PC-9 (cell line): Measurements from ENCODE around the gene SMAD6. TPM values are rescaled to one million over a fixed set of nuclear protein-coding genes. Genes with fewer than 3 reads are reported as not detected.
"Not testable (repeated sequence)": the region's sequence is repeated elsewhere in the genome, so short reads cannot be mapped to it uniquely, and the experiment has no call there.

Source experiments
- BruUV-seq: library from RNA; stranded (reverse); fragments of 400-500 nt; replicated peaks from 2 replicates; lab custom pipeline; 2021; lab: Mats Ljungman, UMichigan
- CTCF ChIA-PET: fragments of 300-600 bp; sonication (Branson Sonifier 250); formaldehyde crosslinking; loops from one replicate; lab custom pipeline; 2022; ENCODE audit warnings: antibody characterized with exemption; lab: Charles Lee
- POLR2A ChIA-PET: fragments of 300-600 bp; sonication (Branson Sonifier 250); formaldehyde crosslinking; loops from one replicate; lab custom pipeline; 2022; ENCODE audit warnings: antibody characterized with exemption; ENCODE audit not compliant: unreplicated experiment; lab: Charles Lee
- DNase-seq, 2 experiments: peaks; one replicate each; pipeline versions ENCODE4 v3.0.0 to v3.0.0-alpha.2; 2015 to 2022; ENCODE audit warnings: mixed read lengths in 1 of 2
- H2AFZ ChIP-seq: fragments of 200-600 bp; sonication (generic); 2 replicates; pipeline ENCODE4 v1.8.1; 2017; ENCODE audit warnings: antibody characterized with exemption
- H3F3A ChIP-seq: fragments of 200-600 bp; sonication (generic); 2 replicates; pipeline ENCODE4 v1.8.1; 2017; ENCODE audit warnings: antibody characterized with exemption, mild to moderate bottlenecking, low read depth; ENCODE audit not compliant: insufficient read depth
- H3K27ac ChIP-seq: fragments of 200-600 bp; sonication (generic); 2 replicates; pipeline ENCODE4 v1.6.1; 2016; ENCODE audit warnings: mixed run types
- H3K27me3 ChIP-seq: fragments of 200-600 bp; sonication (generic); 2 replicates; pipeline ENCODE4 v1.6.1; 2016; ENCODE audit warnings: low read depth, mixed run types; ENCODE audit not compliant: insufficient read depth
- H3K36me3 ChIP-seq: fragments of 200-600 bp; sonication (generic); 2 replicates; pipeline ENCODE4 v1.6.1; 2016; ENCODE audit warnings: low read depth, mixed run types
- H3K4me1 ChIP-seq: fragments of 200-600 bp; sonication (generic); replicated peaks from 2 replicates; pipeline ENCODE4 v1.6.1; 2016; ENCODE audit warnings: mixed run types; ENCODE audit not compliant: insufficient read depth
- H3K4me2 ChIP-seq: fragments of 200-600 bp; sonication (generic); 2 replicates; pipeline ENCODE4 v1.6.1; 2017; ENCODE audit warnings: mixed run types
- H3K4me3 ChIP-seq: fragments of 200-600 bp; sonication (generic); 2 replicates; pipeline ENCODE4 v1.6.1; 2016; ENCODE audit warnings: mixed run types
- H3K79me2 ChIP-seq: fragments of 200-600 bp; sonication (generic); 2 replicates; pipeline ENCODE4 v1.6.1; 2017; ENCODE audit warnings: low read depth, mixed run types
- H3K9me2 ChIP-seq: fragments of 200-600 bp; sonication (generic); 2 replicates; pipeline ENCODE4 v1.8.1; 2017; ENCODE audit warnings: mild to moderate bottlenecking; ENCODE audit not compliant: insufficient read depth
- H3K9me3 ChIP-seq: fragments of 200-600 bp; sonication (generic); 2 replicates; pipeline ENCODE4 v1.8.1; 2016; ENCODE audit warnings: low read depth; ENCODE audit not compliant: insufficient read depth
- H4K20me1 ChIP-seq: fragments of 200-600 bp; sonication (generic); 2 replicates; pipeline ENCODE4 v1.8.1; 2017; ENCODE audit not compliant: insufficient read depth
- EZH2 ChIP-seq: fragments of 200-600 bp; sonication (generic); IDR thresholded peaks from 2 replicates; pipeline ENCODE4 v1.8.0; 2017; ENCODE audit warnings: antibody characterized with exemption, low read depth
- intact Hi-C: fragments of 100-400 bp; cut with micrococcal nuclease; formaldehyde crosslinking; loops from one replicate; pipeline ENCODE4 v1.10.0; 2022; ENCODE audit not compliant: unreplicated experiment
- total RNA-seq: library from RNA; stranded (reverse); gene quantifications from 2 replicates; pipeline ENCODE4 v1.2.3, GENCODE V29; 2021
- TF ChIP-seq, protein P1 (sequence below): fragments of 200-600 bp; sonication (generic); conservative IDR thresholded peaks from 2 replicates; pipeline ENCODE4 v1.6.1; 2017; ENCODE audit warnings: mixed run types, antibody characterized with exemption, mild to moderate bottlenecking, moderate library complexity

SMAD6 gene
- total RNA-seq, 1 experiment from 2014 or later = 7.1 TPM

DNA sequence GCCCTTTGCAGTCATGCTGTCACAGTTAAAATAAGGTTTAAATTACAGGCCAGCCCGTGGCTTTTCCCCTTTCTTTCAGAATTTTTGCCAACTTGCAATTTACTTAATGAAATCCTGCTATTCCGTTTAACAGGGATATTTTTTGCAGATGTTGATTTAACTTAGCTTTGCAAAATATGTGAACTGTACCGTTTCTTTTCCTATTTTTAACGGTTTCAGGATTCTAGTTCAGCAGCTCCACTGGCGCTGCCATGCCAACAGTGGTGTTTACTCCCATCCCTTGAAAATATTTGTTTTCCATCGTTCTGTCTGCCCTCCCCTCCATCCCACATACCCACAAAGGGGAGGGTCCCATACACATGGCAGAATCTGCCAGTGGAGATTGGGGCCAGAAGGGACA lies 54.3 kb downstream of the SMAD6 start:
- H3K9me2 ChIP-seq = no peaks in the 10 kb centered on the region

GRCh38 chr15:66757030-66757429 lies 55.0 kb downstream of the SMAD6 start:
- TF ChIP-seq, protein P1, sequence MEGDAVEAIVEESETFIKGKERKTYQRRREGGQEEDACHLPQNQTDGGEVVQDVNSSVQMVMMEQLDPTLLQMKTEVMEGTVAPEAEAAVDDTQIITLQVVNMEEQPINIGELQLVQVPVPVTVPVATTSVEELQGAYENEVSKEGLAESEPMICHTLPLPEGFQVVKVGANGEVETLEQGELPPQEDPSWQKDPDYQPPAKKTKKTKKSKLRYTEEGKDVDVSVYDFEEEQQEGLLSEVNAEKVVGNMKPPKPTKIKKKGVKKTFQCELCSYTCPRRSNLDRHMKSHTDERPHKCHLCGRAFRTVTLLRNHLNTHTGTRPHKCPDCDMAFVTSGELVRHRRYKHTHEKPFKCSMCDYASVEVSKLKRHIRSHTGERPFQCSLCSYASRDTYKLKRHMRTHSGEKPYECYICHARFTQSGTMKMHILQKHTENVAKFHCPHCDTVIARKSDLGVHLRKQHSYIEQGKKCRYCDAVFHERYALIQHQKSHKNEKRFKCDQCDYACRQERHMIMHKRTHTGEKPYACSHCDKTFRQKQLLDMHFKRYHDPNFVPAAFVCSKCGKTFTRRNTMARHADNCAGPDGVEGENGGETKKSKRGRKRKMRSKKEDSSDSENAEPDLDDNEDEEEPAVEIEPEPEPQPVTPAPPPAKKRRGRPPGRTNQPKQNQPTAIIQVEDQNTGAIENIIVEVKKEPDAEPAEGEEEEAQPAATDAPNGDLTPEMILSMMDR = no peak
- no peak for DNase-seq
- H3K79me2 ChIP-seq = 0 out of 2 replicates have a peak, but pooled peaks cover 7% of the 10 kb centered on the region
- H2AFZ ChIP-seq = no peak overlapping the region
- CTCF ChIA-PET = interaction anchor here (0.6 kb wide), 1 partner anchor 115 kb away, joined by 3 read pairs; no protein-coding TSS in a partner anchor
- H3K4me1 ChIP-seq = peaks cover 53% of the 10 kb centered on the region
- no peak overlapping the region for H3K4me3 ChIP-seq
- POLR2A ChIA-PET = no interaction called here
- H3K27ac ChIP-seq = no peak overlapping the region
- H3K4me2 ChIP-seq = no peak overlapping the region
- peaks cover 7% of the 10 kb centered on the region for H3K9me3 ChIP-seq
- no TSS peak for BruUV-seq
- intact Hi-C loops = no loop called here
- H3F3A ChIP-seq = peaks cover 22% of the 10 kb centered on the region
- H3K9me2 ChIP-seq = no peaks in the 10 kb centered on the region
- H3K36me3 ChIP-seq = no peaks in the 10 kb centered on the region; the same call in 1 of the 2 replicates
- H4K20me1 ChIP-seq = no peaks in the 10 kb centered on the region
- no peaks in the 10 kb centered on the region for H3K27me3 ChIP-seq

More for the DNA sequence above, 54.3 kb downstream of the SMAD6 start:
- no TSS peak for BruUV-seq
- TF ChIP-seq EZH2 = no peak
- TF ChIP-seq, protein P1 = no peak
- Histone ChIP-seq H3K9me3 (peaks cover 7% of the 10 kb centered on the region), H3K4me2 (no peak overlapping the region), H3K27me3 (no peaks in the 10 kb centered on the region), H2AFZ (no peak overlapping the region), H4K20me1 (no peaks in the 10 kb centered on the region), H3F3A (peaks cover 28% of the 10 kb centered on the region), H3K4me3 (no peak overlapping the region), H3K4me1 (peaks cover 53% of the 10 kb centered on the region), H3K79me2 (0 out of 2 replicates have a peak, but pooled peaks cover 7% of the 10 kb centered on the region), H3K27ac (no peak overlapping the region), H3K36me3 (no peaks in the 10 kb centered on the region; the same call in 1 of the 2 replicates)
- intact Hi-C loops = no loop called here
- CTCF ChIA-PET = interaction anchor here (0.7 kb wide), 1 partner anchor 1828 kb away, joined by 6 read pairs; no protein-coding TSS in a partner anchor
- POLR2A ChIA-PET = no interaction called here
- DNase-seq = no peak

GRCh38 chr15:66757521-66757920 lies 55.5 kb downstream of the SMAD6 start:
- Histone ChIP-seq H3K27ac (peak overlapping the region; percentile 55; the same call in 1 of the 2 replicates), H2AFZ (no peak overlapping the region), H3K36me3 (no peaks in the 10 kb centered on the region; the same call in 1 of the 2 replicates), H3K9me2 (no peaks in the 10 kb centered on the region), H3K4me3 (no peak overlapping the region), H3K27me3 (no peaks in the 10 kb centered on the region), H3K79me2 (0 out of 2 replicates have a peak, but pooled peaks cover 7% of the 10 kb centered on the region), H4K20me1 (no peaks in the 10 kb centered on the region), H3K4me1 (peaks cover 55% of the 10 kb centered on the region), H3K9me3 (peaks cover 7% of the 10 kb centered on the region), H3K4me2 (no peak overlapping the region), H3F3A (peaks cover 20% of the 10 kb centered on the region)
- TF ChIP-seq, protein P1 = no peak
- TF ChIP-seq EZH2 = no peak
- intact Hi-C loops = no loop called here
- DNase-seq = no peak
- ChIA-PET POLR2A (no interaction called here), CTCF (no interaction called here)
- no TSS peak for BruUV-seq

DNA sequence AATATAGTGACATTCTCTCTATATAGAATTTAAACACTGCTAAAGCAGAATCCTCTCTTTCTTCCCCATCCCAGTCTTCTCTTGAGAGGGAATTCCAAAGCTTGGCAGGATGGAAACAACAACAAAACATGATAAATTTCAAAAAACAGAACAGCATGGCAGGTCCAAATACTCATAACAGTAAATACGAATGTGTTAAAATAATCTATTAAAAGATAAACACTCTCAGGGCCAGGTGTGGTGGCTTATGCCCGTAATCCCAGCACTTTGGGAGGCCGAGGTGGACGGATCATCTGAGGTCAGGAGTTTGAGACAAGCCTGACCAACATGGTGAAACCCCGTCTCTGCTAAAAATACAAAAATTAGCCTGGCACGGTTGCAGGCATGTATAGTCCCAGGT lies 56.2 kb downstream of the SMAD6 start:
- H3K9me3 ChIP-seq, BruUV-seq, intact Hi-C loops, POLR2A ChIA-PET, DNase-seq, H2AFZ ChIP-seq, H3K79me2 ChIP-seq, H3K9me2 ChIP-seq, H3K36me3 ChIP-seq, CTCF ChIA-PET, H4K20me1 ChIP-seq, H3K27me3 ChIP-seq: not testable (repeated sequence)
- H3F3A ChIP-seq = peaks cover 23% of the 10 kb centered on the region
- H3K4me1 ChIP-seq = peaks cover 62% of the 10 kb centered on the region
- H3K27ac ChIP-seq = peak overlapping the region; percentile 55
- peak overlapping the region; percentile 19; the same call in 1 of the 2 replicates for H3K4me3 ChIP-seq
- peak overlapping the region; percentile 59 for H3K4me2 ChIP-seq
